Measurements from ENCODE around the gene SPP2.

The SPP2 gene, protein sequence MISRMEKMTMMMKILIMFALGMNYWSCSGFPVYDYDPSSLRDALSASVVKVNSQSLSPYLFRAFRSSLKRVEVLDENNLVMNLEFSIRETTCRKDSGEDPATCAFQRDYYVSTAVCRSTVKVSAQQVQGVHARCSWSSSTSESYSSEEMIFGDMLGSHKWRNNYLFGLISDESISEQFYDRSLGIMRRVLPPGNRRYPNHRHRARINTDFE

DNA sequence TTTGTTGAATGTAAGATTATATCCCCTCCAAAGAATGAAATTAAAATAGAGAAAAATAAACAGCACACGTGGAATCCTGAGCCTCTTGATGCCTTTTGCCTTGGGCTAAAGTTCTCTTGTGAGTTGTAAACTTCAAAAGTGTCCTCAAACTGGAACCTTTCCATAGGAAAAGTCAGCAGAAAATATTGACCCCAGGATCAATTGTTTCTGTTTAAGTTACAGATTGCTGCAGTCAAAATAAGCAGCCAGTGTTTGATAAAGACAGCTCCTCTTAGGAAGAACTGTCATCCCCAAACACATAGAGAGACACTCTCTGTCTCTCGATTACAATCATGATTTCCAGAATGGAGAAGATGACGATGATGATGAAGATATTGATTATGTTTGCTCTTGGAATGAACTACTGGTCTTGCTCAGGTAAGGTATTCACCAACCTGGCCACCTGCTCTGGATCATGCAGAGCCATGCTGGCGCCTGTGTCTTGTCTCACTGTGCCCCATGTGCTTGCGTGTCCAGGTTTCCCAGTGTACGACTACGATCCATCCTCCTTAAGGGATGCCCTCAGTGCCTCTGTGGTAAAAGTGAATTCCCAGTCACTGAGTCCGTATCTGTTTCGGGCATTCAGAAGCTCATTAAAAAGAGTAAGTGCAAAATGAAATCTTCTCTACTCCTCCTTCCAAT lies at the start of gene SPP2:
Gene SPP2 (plus strand): TSS at position 248 of the 681 bp plus-strand sequence. CDS start 85 bp downstream, at position 333.
- no peak for DNase-seq

DNA sequence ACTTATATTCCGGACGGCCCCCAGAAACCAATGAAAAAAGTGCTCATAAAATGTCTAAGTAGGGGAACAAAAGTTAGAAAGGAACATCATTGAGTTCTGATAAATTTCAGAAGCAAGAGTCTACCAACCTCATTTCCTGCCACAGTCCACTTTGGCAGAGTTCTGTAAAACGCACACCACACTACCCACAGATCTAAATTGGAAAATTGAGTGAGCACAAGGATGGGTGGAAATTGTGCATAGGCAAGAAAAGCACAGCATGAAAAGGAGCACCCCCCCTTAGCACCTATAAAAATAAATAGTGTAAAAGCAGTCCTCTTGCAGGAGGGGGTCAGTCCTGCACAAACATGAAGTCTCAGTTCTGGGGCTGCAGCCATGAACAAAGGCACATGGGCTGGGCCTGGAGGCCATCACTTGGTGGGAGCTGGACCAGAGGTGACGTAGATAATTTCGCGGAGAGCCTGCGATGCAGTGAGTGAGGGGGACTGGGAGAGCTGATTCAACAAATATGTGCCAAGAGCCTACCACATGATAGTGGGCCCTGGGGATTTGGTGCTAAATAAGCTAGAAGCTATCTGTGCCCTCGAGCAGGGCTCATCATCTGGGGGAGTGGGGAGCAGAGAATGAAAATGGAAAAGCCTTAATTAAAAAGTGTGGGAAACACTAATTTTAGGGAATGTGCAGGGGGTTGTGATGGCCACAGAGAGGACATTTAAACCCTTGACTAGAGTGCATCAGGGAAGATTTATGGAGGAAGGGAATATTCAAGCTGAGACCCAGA lies 48.9 kb upstream of the SPP2 start:
- no peak for DNase-seq

DNA sequence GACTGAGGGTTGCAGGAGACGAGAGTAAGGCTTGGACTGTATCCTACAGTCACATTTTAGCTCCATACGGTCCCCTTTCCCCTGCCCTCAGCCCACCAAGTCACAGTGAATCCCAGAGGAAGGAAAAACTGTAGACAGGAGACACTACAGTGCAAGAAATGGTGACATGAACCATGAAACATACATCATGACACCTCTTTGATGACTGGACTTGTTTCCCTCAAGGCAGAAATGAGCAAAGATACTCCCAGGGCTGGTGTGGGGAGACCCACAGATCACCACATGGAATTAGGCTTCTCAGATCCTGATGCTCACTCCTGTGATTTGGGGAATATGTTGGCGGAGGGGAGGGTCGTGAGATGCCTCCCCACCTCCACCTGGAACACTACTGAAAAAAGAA lies 48.2 kb upstream of the SPP2 start:
- DNase-seq = no peak

DNA sequence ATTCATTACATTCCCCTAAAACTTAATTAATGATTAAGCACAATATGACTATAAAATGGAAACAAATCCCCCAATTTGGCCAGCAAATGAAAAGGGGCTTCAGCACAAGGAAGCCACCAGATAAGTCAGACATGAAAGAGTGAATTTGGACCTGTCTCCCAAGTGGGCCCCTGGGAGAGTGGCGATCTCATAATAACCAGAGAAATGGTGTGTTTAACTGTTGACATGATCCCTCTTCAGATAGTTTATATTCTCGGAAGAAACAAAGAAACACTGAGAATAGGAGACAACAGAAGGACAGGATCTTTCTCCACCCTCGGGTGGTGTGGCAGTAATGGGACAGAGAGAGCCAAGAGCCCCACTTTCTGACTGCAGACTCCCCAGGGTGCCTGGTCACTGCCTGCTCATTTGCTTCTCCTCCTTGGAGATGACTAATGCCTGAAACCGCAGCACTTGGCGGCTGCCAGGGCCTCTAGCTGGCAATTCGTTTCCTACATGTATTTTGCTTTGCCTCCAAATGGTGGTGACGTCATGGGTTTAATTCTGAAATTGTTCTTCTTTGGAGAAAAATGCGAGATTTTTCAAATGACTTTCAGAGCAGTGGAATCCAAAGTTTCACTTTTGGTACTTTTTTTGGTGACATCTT lies 46.4 kb upstream of the SPP2 start:
- DNase-seq = peak in 24 of 58 donors; percentile 1 to 46 (median 18)

DNA sequence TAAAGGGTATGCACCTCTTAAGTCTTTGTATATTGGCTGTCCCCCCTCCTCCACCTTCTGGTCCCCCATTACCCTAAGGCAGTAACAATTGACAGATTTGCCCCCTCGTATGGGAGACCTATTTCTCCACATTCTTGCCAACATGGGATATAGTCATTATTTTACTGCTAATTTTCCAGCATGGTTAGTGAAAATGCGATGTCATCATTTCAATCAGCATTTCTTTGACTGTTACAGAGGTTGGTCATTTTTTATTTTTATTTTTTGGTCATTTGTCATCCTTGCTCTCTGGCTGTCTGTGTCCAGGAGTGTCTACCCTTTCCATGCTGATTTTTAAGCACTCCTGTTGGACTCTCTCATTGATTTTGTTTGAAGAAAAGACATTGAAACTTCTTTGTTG lies 45.4 kb upstream of the SPP2 start:
- DNase-seq = no peak

DNA sequence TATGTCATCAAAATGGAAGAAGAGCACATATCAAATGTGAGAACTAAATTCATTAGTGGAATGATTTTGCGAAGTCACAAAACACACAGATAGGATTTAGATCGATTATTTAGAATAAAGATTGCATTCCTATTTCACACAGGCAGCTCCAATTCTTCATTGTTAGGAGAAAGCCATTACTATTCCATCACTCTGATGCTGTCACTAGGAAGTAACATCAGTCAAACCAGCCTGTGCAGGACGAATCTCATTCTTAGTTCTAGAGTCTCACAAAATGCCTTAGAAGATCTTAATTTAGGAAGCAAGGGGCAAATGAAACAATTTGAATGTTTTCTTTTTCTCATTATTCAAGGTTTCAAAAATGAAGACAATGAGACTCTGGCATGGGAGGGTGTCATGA lies 44.0 kb upstream of the SPP2 start:
- DNase-seq = no peak

DNA sequence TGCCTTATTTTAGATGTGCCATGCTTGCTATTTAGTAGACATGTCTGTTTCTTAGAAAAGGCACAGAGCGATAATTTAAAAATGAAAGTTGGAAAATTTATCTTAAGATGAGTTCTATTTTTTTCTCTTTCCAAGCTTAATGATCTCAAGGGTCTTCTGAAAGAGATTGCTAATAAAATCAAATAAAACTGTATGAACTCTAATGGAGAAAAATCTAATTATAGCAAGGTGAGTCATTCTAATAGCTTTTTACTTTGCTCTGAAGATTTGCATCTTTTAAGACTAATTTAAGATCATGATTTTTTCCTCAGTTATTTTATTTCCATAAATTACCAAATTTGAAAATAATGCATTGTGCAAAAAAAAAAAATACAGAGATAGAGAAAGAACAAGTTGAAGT lies 36.1 kb upstream of the SPP2 start:
- no peak for DNase-seq

DNA sequence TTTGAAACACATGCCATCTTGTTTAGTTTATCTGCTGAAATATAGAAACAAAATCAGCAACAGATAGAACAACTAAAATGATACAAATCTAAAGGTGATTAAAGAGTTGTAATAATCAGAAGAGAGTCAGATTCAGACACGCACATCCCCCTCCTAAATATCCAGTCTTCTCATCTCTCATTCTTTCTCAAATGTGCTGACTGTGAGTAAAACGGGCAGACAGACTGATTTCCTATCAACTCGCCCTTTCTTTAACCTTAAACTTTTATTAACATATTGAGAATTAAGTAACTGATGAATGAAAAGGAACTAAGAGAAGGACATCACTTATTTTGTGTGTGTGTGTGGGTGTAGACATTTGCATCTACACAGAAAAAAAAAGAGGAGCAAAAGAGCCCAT lies 34.6 kb upstream of the SPP2 start:
- DNase-seq = no peak

DNA sequence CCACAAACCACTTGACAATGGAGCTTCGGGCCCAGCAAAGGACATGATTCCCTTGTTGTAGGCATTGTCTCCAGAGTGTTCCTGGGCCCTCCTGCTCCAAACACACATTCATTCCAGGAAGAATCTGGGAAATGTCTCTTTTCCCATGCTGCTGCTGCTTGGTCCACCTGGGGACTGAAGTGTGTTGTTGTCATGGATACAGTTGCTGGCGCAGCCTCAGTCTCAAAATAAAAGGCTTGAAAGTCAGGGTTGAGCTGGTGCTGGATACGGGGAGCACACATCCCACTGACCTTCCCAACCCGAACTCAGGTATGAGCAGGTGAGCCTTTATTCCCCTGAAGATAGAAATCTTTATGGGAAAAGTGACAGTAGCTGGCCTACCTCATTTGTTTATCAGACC lies 30.6 kb upstream of the SPP2 start:
- no peak for DNase-seq

DNA sequence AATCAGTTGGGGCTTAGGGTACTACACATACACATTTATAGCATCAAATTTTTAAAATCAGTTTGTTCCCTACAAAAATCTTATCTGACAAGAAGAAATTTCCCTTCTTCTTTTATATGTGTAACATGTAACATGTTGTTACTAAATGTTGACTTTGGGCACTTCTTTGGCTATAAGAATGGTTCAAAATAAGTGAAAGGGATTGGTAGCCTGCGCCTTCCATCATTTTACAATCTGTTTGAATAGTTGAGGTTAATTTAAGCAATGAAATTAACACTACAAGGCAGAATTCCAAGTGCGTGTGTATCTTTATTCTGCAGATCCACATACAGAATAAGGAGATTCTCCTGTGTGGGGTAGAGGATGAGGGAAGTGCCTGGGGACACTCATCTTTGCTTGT lies 30.2 kb upstream of the SPP2 start:
- DNase-seq = no peak

DNA sequence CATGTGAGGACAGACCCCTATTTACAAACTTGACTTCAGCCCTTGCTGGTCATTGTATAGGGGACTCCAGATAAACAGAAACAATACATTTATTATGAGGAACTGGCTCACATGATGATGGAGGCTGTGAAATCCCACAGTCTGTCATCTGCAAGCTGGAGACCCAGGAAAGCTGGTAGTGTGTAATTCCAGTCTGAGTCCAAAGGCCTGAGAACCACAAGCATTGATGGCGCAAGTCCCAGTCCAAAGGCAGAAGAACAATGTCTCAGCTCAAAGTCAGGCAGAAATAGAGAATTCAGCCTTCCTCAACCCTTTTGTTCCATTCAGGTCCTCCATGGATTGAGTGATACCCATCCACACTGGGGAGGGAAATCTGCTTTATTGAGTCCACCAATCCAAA lies 28.1 kb upstream of the SPP2 start:
- no peak for DNase-seq

DNA sequence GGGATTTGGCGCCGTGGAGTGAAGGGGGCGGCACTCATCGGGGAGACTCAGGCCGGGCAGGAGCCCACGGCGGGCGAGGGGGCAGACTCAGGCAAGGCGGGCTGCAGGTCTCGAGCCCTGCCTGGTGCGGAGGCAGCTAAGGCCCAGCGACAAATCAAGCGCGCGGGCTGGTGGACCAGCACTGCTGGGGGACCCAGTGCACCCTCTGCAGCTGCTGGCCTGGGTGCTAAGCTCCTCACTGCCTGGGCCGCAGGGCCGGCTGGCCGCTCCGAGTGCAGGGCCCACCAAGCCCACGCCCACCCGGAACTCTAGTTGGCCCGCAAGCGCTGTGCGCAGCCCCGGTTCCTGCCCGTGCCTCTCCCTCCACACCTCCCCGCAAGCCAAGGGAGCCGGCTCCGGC lies 26.2 kb upstream of the SPP2 start:
- DNase-seq = no peak

DNA sequence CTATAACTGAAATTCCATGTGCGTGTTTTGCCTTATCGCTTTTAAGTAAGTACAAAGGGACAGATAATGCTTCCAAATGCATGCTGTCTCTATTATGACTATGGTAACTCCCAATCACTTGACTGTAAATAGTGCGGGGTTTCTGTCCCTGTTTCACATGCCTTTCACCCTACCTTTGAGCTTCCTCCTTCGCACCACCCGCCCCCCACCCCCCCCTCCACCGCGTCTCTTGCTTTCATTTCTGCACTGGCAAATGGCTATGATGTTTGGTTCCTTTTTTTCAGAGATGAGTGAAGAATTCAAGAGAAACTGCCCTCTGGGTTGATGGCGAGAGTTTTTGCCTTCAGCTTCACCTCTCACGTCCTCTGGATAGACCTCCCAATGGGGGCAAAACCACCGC lies 25.0 kb upstream of the SPP2 start:
- no peak for DNase-seq

DNA sequence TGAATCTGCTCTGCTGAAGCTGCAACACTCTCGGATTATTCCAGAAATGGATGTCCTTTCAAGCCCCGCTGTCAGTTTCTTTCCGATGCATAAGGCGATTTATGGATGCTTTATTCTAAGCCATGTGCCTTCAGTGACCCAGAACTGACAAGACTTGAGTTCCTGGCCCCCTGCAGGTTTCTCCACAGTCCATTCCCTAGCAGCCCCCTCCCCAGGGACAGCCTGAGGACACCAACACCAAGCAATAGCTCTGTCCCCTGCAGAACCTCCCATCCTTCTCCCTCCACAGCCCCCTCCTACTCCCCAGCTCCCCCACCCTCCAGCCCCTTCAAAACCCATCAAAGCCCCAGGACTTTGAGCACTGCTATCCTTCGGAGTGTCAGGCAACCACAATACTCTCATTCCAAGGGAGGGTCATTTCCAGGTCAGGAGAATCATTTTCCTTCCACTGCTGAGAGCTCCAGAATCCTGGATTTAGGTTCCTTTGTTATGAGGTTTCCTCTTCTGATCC lies 24.6 kb upstream of the SPP2 start:
- no peak for DNase-seq

DNA sequence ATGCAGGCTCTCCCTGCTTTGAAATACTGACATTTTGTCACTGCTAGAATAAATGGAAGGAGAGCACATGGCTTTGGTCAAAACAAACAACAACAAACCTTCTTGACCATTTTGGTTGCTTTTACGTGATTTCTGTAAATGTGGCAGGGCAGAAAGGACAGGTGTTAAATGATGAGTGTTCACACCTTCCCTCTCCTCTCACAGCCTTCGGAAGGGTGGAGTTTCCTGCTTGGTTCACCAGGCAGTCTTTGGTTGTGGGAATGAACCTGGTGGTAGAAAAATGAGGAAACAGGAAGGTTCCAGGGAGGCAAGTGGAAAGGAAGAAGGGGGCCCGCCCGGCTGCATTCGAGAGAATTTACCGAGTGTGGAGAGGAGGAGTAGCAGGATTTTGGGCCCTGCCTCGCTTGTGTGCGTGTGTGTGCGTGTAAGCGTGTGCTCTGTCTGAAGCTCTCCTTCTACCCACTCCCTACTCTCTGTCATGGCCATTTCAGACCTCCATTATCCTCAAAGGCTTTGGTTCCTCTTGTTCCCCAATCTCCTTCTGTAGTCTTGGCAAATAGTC lies 23.7 kb upstream of the SPP2 start:
- DNase-seq = no peak

DNA sequence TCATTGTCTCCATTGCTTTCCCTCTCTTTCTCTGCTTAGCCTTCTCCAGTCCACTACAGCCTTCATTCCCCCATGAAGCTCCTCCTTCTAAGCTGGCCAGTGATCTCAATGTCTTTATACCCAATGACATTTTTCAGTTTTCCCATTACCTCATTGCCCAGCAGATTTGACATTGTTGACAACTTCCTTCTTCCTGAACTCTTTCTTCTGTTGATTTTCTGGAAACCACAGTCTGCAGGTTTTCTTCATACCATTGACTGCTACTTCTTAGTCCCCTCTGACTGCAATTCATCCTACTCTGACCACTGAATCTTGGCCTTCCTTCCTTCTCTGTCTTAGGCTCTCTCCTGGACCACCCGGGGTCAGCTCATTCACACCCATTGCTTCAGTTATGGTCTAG lies 22.9 kb upstream of the SPP2 start:
- no peak for DNase-seq

DNA sequence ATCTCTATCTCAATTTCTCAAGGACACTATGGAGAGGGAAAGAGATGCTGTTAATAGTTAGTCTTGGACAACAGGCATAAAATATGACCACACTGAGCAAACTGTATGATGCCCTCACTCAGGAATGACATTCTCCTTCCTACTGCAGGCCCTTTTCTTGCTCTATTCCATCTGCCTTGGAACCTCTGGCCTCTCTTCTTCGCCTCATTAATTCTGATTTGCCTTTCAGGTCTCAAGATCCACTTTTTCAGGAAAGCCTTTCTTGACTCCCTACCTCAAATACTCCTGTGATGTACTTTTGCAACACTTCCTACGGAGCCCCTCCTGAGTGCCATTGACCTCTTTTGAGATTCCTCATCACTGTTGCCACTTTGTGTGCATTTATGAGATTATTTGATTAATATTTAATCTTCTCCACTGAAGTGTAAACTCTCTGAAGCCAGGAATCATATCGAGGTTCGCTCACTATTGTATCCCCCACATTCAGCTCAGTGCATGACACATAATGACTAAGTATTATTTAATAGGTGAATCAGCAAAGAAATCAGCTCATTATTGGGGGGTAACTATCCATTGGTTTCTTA lies 21.3 kb upstream of the SPP2 start:
- no peak for DNase-seq

DNA sequence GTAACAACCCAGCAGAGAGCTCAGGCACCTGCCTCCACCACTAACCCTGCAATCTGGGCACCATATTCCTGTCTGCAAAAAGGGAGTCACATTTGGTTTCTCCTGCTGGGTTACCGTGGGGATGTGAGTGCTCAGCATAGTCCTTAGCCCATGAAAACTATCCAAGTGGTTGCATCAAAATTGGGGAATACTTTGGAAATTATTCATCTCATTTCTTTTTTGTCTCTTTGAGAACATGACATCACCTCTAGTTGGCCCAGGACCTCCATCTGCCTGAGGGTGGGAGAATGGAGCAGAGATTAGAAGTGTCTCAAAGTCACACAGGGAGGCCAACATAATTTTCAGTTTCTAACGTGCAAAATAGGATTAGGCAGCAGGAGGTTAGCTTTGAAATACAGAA lies 19.3 kb upstream of the SPP2 start:
- no peak for DNase-seq

DNA sequence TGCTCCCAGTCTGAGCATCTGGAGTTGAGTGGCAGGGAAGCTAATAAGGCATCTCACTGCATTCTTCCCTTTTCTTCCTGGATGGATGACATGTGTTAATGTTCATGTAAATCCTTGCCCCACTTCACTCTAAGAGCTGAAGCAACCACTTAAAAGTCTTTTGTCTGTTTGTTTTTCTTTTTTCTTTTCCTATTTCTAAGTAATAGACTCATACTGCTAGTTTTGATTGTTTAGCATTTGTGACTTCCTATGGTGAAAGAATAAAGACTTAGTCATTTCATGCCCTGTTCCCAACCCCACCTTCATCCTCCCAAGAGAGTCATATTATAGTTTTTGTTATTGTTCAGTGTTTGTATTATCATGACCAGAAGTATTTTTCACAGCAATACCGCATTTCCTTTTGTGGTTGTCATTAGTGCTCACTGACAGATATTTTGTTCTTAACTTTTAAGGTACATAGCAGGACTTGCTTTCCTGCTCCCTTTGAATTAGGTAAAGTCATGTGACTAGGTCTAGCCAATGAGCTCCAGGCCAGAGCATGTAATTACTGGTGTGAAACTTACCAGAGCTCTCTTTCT lies 18.1 kb upstream of the SPP2 start:
- DNase-seq = no peak

DNA sequence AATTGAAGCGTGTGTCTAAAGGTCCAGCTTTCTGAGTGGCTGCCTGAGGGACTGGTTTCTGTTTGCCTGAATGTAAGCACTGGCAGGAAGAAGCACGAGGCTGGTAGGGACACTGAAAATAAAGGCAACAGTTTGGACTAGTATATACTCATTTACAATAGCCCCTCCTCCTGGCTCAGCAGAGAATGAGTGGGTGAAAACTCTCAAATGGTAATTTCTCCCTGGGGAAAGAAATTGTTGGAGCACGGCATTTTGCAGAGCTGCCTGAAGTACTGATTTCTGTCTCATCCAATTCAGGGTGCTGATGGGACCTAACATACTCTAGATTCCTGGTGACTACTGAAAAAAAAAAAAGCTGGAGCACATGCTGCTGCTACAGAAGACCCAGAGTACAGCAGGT lies 17.3 kb upstream of the SPP2 start:
- no peak for DNase-seq

DNA sequence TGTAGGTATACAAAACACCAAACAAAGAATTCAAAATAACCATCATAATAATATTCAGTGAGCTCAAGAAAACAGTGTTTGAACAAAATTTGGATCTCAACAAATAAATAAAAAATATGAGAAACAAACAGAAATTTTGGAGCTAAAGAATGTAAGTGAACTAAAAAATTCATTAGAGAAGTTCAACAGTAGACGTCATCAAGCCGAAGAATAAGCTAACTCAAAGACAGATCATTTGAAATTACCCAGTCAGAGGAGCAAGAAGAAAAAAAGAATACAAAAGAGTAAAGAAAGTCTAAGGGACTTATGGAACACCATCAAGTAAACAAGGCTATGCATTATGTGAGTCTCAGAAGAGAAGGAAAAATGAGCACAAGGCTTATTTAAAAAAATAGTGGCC lies 16.6 kb upstream of the SPP2 start:
- DNase-seq = no peak
